C4-2B (cell line): ENCODE results near the gene NOTCH3.

Source experiments
- CTCF ChIP-seq: fragments of 450-650 bp; conservative IDR thresholded peaks from 2 replicates; pipeline ENCODE4 v1.5.1; 2017; ENCODE audit warnings: mild to moderate bottlenecking
- ZFX ChIP-seq: fragments of 450-650 bp; IDR thresholded peaks from 2 replicates; pipeline ENCODE4 v1.6.1; 2017

- TF ChIP-seq CTCF (no peak), ZFX (no peak)
Observed at GRCh38 chr19:15249972-15250639, 49.3 kb upstream of the NOTCH3 start.
